Bone marrow (tissue), 2 donors: Measurements from ENCODE around the gene TIMM29.
A peak's percentile ranks its signal among the peaks of the same experiment; 100 is the strongest.
"Not testable (repeated sequence)": the region's sequence is repeated elsewhere in the genome, so short reads cannot be mapped to it uniquely, and the experiment has no call there.

Experiments used
- DNase-seq, 2 donors: peaks; one replicate each; lab custom pipeline; 2025; lab: John Stamatoyannopoulos, UW

TIMM29 gene

DNA sequence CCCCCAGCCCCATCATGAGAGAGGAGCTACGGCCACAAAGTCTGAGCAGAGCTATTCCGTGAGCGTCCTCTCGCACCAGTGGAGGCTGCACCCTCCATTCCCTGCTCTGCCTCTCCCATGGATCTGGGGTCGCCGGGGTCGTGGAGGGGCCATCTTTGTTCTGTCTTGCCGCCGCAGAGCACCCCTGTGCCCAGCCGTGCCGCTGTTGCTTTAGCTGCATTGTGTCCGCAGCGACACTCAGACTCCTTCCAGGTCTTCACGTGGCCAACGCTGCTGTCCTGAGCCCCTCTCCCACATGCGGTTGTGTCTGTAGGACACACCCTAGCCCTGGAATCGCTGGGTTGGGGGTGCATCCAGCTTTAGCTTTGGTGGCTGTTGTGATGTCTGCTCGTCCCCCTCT lies 16.0 kb upstream of the TIMM29 start:
- no peak for DNase-seq

DNA sequence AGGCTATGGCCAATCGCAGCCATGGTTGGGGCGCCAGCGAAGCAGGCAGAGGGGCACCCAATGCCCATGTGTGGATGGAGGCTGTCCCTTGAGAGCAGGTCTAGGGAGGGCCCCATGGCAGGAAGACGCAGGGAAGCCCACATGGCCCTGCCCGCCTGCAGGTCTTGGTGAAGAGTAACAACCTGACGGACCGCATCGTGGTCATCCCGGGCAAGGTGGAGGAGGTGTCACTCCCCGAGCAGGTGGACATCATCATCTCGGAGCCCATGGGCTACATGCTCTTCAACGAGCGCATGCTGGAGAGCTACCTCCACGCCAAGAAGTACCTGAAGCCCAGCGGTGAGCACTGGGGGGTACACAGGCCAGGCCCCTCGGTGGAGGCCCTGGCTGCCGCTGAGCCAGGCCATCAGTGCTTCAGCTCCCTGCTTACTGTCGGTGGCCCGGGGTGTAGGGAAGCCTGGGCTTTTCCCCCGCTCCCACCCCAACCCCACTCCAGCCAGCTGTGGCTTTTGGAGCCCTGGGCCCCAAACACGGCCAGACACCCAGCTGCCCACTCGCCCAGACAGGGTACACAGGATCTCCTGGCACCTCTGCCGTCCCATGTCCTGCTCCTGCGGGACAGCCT lies 14.8 kb upstream of the TIMM29 start:
- no peak for DNase-seq

GRCh38 chr19:10915130-10916091 lies 13.2 kb upstream of the TIMM29 start:
- DNase-seq: no peak

- DNase-seq: no peak
These were observed 12.0 kb upstream of the TIMM29 start for GRCh38 chr19:10916602-10917001.

GRCh38 chr19:10918359-10918758 lies 10.3 kb upstream of the TIMM29 start:
- DNase-seq: no peak

- DNase-seq: no peak
These were observed 9.0 kb upstream of the TIMM29 start for GRCh38 chr19:10919352-10920287.

GRCh38 chr19:10920288-10920655 lies 8.3 kb upstream of the TIMM29 start:
- DNase-seq: no peak

- no peak for DNase-seq
These were observed 7.8 kb upstream of the TIMM29 start for GRCh38 chr19:10920781-10921180.

GRCh38 chr19:10921199-10921909 lies 7.3 kb upstream of the TIMM29 start:
- no peak for DNase-seq

GRCh38 chr19:10921910-10922637 lies 6.5 kb upstream of the TIMM29 start:
- DNase-seq: no peak

GRCh38 chr19:10922638-10923014 lies 6.0 kb upstream of the TIMM29 start:
- DNase-seq: no peak

DNA sequence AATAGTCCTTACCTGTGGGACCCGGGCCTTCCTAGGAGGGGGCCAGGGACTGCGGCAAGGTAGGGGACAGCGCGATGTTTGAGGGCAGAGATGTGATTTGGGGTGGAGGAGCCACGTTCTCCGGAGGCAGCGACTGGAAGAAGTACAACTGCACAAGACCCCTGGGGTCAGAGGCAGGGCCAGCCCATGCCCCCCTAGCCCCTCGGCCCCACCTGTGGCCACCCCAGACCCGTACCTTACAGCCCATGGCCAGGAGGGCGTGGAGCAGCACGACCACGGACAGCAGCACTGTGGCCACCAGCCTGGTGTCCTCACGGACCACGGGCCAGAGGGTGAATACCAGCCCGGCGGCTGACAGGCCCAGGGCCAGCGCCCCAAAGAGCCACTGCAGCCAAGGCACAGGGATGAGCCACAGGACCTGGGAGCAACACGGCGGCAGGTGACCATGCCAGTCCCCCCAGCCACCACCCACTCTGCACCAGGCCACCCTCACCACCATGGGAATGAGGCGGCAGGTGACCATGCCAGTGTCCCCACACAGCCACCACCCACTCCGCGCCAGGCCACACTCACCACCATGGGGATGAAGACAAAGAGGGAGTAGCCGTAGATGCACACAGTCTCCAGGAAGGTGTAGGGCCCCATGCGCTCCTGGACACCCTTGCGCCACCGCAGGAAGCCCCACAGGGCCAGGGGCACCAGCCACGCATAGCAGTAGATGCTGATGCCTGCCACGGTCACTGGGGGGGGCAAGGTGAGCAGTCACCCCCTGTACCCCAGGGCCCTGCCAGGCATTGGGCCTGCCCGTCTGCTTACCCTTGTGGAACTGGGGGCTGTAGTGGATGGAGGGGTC lies 5.1 kb upstream of the TIMM29 start:
- DNase-seq: no peak

- no peak for DNase-seq
These were observed 4.0 kb upstream of the TIMM29 start for GRCh38 chr19:10924597-10924996.

GRCh38 chr19:10927730-10928562 lies 665 bp upstream of the TIMM29 start:
- DNase-seq: no peak

DNA sequence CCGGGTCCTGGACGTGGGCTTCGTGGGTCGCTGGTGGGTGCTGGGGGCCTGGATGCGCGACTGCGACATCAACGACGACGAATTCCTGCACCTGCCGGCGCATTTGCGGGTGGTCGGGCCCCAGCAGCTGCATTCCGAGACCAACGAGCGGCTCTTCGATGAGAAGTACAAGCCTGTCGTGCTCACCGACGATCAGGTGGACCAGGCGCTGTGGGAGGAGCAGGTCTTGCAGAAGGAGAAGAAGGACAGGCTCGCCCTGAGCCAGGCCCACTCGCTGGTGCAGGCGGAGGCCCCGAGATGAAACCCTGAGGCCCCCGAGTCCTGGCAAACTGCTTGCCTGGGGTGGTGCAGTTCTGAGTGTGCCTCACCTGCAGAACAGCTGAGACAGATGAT lies 787 bp downstream of the TIMM29 start:
- no peak for DNase-seq

DNA sequence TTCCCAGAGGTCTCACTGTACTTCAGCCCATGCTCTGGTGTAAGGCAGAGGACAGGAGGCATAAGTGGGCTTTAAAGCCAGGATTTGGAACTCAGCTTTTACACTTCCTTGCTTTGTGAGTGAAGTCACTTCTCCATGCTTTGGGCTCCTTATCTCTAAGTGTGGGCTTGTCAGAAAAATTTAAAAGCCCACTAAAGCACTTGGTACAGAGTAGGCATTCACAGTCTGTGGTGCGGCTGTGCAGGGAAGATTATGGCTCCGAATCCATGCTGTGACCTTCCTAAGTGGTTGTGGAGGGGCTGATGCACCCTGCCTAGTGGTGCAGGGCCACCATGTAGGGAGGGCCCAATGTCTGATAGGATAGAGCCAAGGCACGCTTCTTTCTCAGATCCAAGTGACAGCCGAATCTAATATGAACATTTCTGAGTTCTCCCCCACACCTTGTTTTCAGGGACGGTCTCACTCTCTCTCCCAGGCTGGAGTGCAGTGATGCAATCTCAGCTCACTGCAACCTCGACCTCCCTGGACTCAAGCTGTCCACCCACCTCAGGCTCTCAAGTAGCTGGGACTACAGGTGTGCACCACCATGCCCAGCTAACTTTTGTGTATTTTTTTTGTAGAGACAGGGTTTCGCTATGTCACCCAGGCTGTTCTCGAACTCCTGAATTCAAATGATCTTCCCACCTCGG lies 6.9 kb downstream of the TIMM29 start:
- DNase-seq: no peak

- peak in 1 of 2 donors; percentile 65 for DNase-seq
These were observed 8.1 kb downstream of the TIMM29 start for GRCh38 chr19:10936661-10937084.

- not testable (repeated sequence) for DNase-seq
These were observed 13.0 kb downstream of the TIMM29 start for GRCh38 chr19:10941649-10942048.
